Measurements from ENCODE around the gene PSMD13. TPM values are rescaled to one million over a fixed set of nuclear protein-coding genes. Genes with fewer than 3 reads are reported as not detected.
A peak's percentile ranks its signal among the peaks of the same experiment; 100 is the strongest.

Gene PSMD13
- total and polyA plus RNA-seq, 2 of the 13 experiments (the other 11 are each of a cell fraction or from before 2014, with no cell fraction given), result 83.0 to 117 TPM

DNA sequence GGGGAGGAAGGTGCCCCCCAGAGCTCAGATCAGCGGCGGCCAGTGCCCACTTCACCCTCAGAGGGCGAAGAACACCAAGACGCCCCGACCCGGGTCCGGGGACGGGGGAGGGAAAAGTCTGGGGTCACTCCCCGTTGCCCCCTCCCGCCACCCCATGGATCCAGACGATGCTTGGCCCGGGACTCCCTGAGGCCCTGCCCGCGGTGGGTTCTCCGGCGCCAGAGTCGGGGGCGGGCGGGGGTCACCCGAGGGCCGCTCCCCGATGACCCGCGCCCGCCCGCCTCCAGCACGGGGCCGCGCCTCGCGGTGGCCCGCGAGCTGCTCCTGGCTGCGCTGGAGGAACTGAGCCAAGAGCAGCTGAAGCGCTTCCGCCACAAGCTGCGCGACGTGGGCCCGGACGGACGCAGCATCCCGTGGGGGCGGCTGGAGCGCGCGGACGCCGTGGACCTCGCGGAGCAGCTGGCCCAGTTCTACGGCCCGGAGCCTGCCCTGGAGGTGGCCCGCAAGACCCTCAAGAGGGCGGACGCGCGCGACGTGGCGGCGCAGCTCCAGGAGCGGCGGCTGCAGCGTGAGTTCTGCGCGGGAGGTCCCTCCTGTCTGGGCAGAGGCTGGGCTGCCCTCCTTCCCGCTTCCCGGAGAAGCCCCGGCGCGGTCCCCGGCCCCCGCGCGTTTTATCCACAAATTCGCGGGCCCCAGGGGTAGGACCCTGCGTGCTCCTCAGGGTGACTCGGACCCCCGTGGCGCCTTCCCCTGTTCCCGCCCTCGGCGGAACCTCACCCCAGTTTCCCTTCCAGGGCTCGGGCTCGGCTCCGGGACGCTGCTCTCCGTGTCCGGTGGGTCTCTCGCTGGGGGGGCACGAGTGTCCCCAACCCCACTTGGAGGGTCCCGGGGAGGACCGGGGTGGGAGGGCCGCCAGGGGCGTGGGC is 42.5 kb downstream of the PSMD13 start:
- ATAC-seq (no peak), DNase-seq (ENCODE audit: low spot score) (no peak), FAIRE-seq (no peak)
- peaks cover 7 to 60% of the 10 kb centered on the region in 2 experiments for H3K27me3 ChIP-seq (ENCODE audit: control insufficient read depth in 1 of 2, insufficient read depth in 2 of 2, low read length in 2 of 2)
- ChIA-PET CTCF (ENCODE audit: low intra/inter-chr PET ratio, low total read pairs) (no interaction called here), POLR2A (no interaction called here)
- no peak overlapping the region for H3K4me3 ChIP-seq (replicated peaks in 1 of 3; ENCODE audit: insufficient read depth in 1 of 3, low read depth in 2 of 3, low read length in 3 of 3)
- H3K4me2 ChIP-seq (ENCODE audit: low read depth, low read length), result peak overlapping the region; percentile 55; the same call in 1 of the 2 replicates
- H2AFZ ChIP-seq (ENCODE audit: low read length), result no peak overlapping the region
- no peaks in the 10 kb centered on the region for H3K36me3 ChIP-seq (replicated peaks in 1 of 2; ENCODE audit: control insufficient read depth in 1 of 2, insufficient read depth in 2 of 2, low read length in 2 of 2)
- H3K79me2 ChIP-seq (ENCODE audit: insufficient read depth, low read length), result no peaks in the 10 kb centered on the region
- BruUV-seq (replicated peaks), result no TSS peak
- H3K27ac ChIP-seq (ENCODE audit: extremely low read length, insufficient read depth, low read length), result no peak overlapping the region
- WGBS (ENCODE audit: low lambda C conversion rate), result 90% methylated on average over 76 of the region's 97 CpGs
- in situ Hi-C loops (cut with HindIII; ENCODE audit: extremely low pct_ligation_motif_present, low pct_unique_long_range_greater_than_20kb) (no loop called here), intact Hi-C loops (cut with micrococcal nuclease; ENCODE audit: unreplicated experiment) (no loop called here)
- no peaks in the 10 kb centered on the region for H3K9me3 ChIP-seq (ENCODE audit: low read length)
- peaks cover 7% of the 10 kb centered on the region for H3K4me1 ChIP-seq (ENCODE audit: insufficient read depth, low read length)
- TF ChIP-seq SP2 (CRISPR knock-in tag; IDR thresholded peaks at IDR 0.05), result no peak
- TF ChIP-seq HOXA5 (CRISPR knock-in tag; IDR thresholded peaks at IDR 0.05), result no peak
- TF ChIP-seq ZNF468 (CRISPR knock-in tag; IDR thresholded peaks at IDR 0.05), result no peak
- no peak for TF ChIP-seq ZBTB1 (CRISPR knock-in tag; IDR thresholded peaks at IDR 0.05; ENCODE audit: borderline replicate concordance)
- TF ChIP-seq ZNF703 (CRISPR knock-in tag; IDR thresholded peaks at IDR 0.05; ENCODE audit: borderline replicate concordance), result no peak
- no peak for TF ChIP-seq ZFP37 (CRISPR knock-in tag; IDR thresholded peaks at IDR 0.05; ENCODE audit: borderline replicate concordance)
- TF ChIP-seq ZBTB34 (CRISPR knock-in tag; IDR thresholded peaks at IDR 0.05), result no peak
- no peak for TF ChIP-seq ZNF546 (CRISPR knock-in tag; conservative IDR thresholded peaks at IDR 0.05)
- TF ChIP-seq KAT8 (CRISPR knock-in tag; IDR thresholded peaks at IDR 0.05), result no peak
- TF ChIP-seq EED (CRISPR knock-in tag; IDR thresholded peaks at IDR 0.05), result no peak
- no peak for TF ChIP-seq FIP1L1 (IDR thresholded peaks at IDR 0.05; ENCODE audit: borderline replicate concordance, insufficient read depth, low read depth, low read length)
- TF ChIP-seq, protein P1, sequence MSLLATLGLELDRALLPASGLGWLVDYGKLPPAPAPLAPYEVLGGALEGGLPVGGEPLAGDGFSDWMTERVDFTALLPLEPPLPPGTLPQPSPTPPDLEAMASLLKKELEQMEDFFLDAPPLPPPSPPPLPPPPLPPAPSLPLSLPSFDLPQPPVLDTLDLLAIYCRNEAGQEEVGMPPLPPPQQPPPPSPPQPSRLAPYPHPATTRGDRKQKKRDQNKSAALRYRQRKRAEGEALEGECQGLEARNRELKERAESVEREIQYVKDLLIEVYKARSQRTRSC (CRISPR knock-in tag; IDR thresholded peaks at IDR 0.05; ENCODE audit: low read depth), result no peak
- H3K9ac ChIP-seq (ENCODE audit: insufficient read depth, low read depth, low read length), result no peak overlapping the region
- no peaks in the 10 kb centered on the region for H4K20me1 ChIP-seq (ENCODE audit: insufficient read depth, low read length)

All from HepG2 (cell line).